NCI-H2171 (cell line): ENCODE measurements around the gene ANO2.
"Not testable (repeated sequence)": the region's sequence is repeated elsewhere in the genome, so short reads cannot be mapped to it uniquely, and the experiment has no call there.

Experiments
- DNase-seq: peaks from one replicate; lab custom pipeline; 2025; lab: John Stamatoyannopoulos, UW

The ANO2 gene

DNA sequence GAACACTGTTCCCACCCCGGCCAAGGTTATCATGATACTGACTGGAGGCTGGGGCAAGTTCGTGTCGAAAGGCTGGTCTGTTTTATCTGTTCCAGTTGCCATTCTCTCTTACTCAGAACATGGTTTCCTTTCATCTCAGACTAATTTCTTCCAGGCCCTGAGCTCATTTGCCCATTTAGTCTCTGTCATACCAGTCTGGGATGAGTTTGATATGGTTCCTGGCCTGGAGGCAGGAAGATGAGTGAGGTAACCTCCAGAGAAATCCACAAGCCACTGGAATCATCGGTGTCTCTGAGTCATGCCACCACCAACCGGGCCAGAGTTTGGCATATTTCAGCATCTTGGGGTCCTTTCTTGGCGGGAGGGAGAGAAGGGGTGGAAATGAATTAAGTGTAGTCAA lies 398.4 kb downstream of the ANO2 start:
- DNase-seq = no peak

- no peak for DNase-seq
Observed at GRCh38 chr12:5537771-5538170, 407.3 kb downstream of the ANO2 start.

DNA sequence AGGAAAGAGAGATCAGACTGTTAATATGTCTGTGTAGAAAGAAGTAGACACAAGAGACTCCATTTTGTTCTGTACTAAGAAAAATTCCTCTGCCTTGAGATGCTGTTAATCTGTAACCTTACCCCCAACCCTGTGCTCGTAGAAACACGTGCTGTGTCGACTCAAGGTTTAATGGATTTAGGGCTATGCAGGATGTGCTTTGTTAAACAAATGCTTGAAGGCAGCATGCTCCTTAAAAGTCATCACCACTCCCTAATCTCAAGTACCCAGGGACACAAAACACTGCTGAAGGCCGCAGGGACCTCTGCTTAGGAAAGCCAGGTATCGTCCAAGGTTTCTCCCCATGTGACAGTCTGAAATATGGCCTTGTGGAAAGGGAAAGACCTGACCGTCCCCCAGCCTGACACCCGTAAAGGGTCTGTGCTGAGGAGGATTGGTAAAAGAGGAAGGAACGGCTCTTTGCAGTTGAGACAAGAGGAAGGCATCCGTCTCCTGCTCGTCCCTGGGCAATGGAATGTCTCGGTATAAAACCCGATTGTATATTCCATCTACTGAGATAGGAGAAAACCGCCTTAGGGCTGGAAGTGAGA lies 407.9 kb downstream of the ANO2 start:
- DNase-seq = not testable (repeated sequence)

- DNase-seq = no peak
Observed at GRCh38 chr12:5535541-5535940, 409.5 kb downstream of the ANO2 start.

DNA sequence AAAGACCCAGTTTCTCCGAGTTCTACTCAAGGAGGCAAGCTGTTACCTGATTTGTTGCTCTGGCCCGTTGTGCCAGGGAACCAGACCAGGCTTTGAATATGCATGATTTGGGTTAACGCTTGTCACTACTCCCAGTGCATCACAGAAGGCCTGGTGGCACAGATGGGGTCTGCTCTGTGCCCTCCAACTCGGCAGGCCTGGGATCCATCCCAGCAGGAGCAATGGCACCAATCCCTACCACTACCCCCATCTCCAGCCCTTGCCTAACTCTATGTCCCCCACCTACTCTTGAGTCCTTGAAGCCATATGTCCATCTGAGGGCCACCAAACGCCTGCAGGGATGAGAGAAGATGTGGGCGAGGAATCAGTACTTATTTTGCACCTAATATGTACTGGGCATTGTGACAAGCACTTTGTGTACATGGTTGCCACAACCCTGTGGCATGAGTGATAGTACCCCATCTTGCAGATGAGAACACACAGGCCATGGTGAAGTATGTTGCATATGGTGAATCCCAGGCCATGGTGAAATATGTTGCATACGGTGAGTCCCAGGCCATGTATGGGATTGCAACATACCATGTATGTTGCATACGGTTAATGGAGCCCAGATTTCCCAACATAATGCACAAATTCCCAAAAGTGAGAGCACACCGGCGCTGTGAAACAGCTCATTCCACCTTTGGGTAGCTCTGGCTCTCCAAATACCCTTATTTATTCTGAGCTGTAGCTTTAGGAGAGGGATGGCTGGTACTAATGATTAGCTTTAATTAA lies 410.4 kb downstream of the ANO2 start:
- no peak for DNase-seq

DNA sequence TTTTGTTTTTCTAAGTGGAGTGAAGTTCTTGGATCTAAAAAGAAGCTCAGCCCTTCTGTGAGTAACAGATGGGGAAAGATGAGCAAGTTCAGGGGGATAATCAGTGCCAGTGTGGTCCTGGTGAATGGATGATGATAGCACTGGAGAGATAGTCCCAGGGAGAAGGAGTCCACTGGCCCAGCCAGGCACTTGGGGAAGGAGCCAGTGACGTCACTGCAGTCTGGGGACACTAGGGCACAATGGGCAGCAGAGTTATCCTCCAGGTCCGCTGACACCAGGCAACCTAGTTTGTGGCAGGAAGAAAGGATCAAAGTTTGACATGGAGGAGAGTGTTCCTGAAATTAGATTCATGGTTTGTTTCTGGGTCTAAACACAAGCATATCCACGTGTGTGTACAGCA lies 411.7 kb downstream of the ANO2 start:
- no peak for DNase-seq

GRCh38 chr12:5525783-5526367 lies 419.2 kb downstream of the ANO2 start:
- no peak for DNase-seq

GRCh38 chr12:5524769-5525436 lies 420.2 kb downstream of the ANO2 start:
- no peak for DNase-seq

DNA sequence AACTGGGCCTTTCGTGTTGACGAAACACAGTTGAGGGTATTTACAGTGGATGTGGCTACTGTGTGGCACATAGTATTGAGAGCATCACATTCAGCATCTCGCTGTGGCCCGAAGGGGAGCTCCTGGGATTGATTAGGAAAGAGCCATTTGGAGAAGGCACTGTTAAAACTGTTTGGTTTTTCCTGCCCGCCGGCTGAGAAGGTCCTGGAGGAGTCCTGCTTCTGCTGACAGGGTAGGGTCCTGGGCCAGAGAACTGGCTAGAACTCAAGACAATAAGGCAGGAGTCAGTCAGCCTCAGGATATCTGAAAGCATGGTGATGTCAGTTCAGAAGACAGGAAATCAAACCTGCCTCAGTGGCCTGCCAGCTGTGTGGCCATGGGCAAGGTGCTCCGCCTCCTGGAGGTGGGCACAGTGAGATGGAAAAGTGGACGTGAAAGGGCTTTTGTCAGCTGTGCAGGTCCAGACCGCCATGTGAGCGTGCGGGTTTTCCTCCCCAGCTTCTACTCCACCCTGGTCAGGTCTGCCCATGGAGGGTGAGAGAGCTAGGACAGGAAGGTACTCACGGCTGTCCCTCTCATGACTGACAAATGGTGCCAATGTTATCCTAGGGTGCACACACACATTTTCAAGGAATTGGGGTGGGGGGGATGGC lies 420.8 kb downstream of the ANO2 start:
- no peak for DNase-seq

DNA sequence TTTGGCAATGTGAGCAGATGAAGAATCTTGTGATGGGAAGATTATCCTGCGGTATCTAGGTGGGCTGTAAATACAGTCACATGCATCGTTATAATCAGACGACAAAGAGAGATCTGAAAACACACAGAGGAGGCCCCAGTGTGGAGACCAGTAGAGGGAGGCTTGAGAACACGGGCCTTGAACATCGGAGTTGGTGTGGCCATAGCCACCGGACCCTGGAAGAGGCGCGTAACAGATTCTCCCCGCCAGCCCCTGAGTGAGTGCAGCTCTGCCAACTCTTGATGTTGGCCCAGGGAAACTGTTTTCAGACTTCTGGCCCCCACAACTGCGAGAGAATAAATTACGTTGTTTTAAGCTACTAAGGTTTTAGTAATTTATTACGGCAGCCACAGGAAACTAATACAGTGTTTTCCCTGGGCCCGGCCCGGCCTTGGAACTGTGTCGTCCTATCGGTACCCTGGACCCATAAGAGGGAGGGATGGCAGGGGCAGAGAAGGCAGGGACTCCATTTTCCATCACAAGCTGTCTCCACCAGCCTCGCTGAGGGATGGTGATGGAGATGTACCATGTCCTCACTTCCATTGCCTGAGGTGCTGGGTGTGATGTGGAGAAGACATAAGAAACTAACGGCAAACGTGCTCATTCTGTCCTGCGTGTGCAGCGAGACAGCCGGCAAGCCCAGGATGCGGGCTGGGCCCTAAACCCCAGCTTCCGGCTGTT lies 421.5 kb downstream of the ANO2 start:
- DNase-seq = no peak

DNA sequence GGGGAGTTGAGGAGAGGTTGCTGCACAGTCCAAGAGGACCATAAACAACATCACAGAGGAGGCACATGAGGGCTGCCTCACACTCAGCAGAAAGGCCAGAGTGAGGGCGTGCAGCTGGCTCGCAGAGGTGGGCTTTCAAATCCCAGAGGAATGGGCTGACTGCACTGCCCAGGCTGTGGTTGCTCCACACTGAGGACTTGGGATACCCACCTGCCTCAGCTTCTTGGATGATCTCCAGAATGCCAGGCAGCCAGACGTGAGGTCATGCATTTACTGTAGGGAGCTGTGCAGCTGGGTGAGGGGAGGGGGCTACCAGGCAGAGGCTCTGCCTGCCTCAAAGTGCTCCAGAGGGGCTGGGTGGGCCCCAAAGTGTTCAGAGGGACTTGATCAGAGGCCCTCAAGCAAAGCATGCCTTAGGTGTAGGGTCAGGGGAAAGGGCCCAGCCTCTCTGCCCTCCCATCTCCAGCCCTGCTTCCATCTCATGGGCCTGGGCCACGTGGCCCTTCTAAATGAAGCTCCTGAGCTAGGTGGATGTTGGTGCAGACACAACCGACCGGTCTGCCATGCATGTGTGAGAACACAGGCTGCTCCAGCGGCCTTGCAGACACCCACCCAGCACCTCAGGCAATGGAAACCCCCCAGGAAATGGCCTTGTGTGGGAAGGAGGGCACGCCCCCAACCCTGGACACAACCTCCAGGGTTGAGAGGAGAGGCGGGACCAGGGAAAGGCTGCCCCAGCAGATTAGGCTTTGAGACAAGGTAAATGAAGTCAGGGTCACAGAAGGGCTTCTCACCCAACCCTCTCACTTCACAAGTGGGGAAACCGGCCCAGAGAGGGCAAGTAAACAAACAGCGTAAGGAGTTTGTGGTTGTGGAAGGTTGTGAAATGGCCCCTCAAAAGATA lies 422.4 kb downstream of the ANO2 start:
- no peak for DNase-seq

DNA sequence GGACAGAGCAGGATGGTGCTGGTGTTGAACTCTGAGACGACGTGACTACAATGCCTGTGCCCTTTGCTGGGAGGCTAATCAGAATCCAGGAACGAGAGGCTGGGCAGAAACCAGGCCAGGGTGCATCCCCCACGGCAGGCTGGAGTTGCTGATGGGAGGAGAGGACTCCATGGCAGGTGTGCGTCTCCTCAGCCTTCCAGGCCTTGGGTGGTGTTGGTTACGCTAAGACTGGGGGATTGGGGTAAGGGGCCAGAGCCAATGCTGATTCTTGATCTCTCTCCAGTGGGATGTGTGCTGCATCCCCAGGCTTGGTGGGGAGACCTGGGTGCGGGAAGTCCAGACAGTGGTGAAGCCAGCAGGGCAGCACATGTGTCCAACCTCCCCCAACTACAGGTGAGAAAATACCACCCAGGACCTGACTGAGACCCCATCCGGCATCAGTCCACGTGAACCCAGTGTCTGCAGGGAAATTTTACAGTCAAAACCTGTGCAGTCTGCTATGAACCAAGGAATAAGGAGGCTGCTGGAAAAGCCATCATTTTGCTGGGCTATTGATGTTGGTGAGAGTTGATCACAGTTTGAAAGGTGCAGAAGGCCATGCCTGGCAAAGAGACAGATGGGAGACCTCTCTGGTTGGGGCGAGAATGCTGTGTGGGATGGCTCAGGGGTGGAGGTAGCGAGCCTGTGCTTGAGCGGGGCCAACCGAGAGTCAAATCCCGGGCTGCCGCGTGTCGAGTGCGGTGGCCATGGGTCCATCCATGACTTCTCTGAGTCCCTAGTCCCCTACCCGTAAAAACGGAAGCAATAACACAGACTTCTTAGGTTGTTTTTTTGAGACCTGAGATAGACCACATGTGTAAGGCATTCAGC lies 423.4 kb downstream of the ANO2 start:
- no peak for DNase-seq

DNA sequence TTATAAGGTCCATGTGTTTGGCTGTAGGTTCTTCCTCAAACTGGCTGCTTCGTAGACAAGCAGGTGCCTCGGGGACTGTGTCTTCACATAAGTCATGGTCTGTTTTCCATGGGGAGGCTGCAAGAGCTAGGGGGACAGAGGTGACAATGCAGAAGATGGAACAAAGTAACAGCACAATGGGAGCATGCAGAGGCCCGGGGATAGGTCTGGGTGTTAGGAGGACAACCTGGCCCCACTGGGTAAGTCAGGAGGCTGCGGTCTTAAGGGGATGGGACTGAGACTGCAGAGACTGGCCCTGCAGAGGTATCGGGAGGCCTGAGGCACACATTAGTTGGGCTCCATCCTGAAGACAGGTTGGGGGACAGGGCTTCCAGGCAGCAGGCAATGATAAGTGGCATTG lies 424.2 kb downstream of the ANO2 start:
- DNase-seq = no peak

DNA sequence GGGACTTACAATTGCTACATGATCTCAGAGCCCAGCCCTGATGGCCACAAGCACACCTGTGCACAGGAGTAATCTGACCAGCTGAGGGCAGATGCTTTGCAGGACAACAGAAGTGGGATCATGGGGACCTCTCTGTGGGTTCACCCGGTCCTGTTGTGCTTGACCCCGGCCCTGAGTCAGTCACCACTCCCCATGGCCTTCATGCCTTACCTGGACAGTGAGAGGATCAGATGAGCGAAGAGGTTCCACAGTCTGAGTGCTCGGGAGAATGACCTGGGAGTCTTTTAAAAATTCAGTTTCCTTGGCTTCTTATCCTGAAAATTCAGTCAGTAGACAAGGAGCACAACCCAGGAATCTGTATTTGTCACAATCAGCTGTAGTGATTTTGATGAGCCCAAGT lies 425.0 kb downstream of the ANO2 start:
- no peak for DNase-seq

DNA sequence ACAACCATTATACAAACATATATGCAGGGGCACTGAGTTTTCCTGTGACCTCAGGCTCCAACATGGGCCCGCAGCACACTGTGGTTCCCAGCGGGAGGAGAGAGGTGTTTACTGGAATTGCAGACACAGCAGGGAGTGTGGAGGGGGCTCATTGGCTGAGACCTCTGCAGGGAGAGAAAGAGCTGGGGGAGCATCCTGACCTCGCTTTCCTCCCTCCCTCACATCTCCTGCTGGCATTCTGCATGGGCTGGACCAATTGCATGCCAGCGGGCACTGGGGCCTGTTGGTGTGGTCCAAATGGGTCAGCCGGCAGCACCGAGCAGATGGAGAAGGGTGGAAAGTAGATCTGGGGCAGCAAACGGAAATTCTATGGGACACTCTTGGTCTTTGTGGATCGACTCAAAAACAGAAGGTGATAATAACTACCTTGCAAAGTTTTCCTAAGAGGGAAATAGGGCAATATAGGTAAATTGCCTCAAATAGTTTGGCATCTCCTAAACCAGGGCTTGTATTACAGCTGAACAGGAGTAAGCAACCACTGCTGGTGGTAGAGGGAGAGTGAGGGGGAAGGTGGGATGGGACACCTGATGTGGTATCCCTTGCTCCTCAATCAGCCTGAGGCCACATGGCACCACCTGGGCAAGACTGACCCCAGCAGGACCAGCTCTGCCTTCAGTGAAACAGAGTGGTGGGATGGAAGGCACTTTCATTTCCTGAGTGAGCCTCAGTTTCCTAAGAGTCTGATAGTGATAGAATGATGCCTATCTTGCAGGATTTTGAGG lies 426.3 kb downstream of the ANO2 start:
- DNase-seq = no peak

GRCh38 chr12:5516371-5517241 lies 428.5 kb downstream of the ANO2 start:
- no peak for DNase-seq

DNA sequence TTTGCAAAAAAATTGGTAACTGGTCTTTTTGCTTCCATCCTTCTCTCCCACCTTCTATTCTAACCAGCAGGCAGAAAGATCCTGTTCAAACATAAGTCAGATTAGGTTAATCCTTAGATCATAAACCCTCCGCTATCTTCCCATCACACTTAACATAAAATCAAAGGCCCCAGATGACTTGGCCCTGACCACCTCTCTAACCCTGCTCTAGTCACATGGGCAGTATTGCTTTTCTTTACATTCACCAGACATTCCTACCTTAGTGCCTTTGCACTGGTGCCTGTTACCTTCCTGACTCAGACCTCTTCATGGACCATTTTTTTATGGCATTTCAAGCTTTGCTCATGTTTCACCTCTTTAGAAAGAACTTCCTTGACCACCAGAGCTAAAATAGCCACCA lies 429.6 kb downstream of the ANO2 start:
- no peak for DNase-seq

- no peak for DNase-seq
Observed at GRCh38 chr12:5514545-5514944, 430.5 kb downstream of the ANO2 start.
